ENCODE measurements around the gene CAMTA1.
"Not testable (repeated sequence)": the region's sequence is repeated elsewhere in the genome, so short reads cannot be mapped to it uniquely, and the experiment has no call there.

Gene CAMTA1

DNA sequence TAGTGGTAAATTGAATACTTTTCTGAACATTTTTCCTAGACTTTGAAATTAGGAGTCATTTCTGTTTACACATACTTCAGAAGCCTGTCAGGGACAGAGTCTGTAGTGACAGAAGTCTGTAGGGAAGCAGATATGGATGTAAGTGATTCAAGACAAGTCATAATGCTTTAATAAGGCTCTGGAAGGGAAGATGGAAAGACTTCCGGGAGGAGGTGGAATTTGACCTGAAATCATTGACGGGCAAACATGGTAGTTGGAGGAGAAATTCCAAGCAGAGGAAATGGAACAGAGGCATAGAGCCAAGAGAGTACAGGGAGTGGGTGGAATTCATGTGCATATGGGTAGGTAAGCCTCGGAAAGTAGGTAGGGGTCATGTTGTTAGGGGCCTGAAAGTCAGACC is 22.5 kb downstream of the CAMTA1 start:
- DNase-seq (ENCODE audit: low spot score): no peak

GRCh38 chr1:6809461-6809860 is 24.2 kb downstream of the CAMTA1 start:
- DNase-seq (ENCODE audit: low spot score): no peak

DNA sequence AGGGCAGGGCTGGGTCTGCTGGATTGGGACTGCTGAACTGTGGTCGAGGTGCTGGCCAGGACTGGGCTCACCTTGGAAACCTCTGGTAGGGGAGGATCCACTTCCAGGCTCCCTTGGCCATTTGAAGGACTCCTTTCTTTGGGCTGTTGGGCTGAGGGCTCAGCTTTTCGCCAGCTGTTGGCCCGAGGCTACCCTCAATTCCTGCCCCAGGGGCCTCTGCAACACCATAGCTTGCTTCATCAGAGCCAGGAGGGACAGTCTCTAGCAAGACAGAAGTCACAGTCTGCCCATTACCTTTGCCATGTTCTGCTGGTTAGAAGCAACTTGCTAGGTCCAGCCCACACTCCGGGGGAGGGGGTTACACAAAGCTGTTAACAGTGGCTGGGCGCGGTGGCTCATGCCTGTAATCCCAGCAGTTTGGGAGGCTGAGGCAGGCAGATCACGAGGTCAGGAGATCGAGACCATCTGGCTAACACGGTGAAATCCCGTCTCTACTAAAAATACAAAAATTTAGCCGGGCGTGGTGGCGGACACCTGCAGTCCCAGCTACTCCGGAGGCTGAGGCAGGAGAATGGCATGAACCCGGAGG is 25.0 kb downstream of the CAMTA1 start:
- DNase-seq (ENCODE audit: low spot score): not testable (repeated sequence)

GRCh38 chr1:6811583-6811982 is 26.3 kb downstream of the CAMTA1 start:
- no peak for DNase-seq (ENCODE audit: low spot score)

DNA sequence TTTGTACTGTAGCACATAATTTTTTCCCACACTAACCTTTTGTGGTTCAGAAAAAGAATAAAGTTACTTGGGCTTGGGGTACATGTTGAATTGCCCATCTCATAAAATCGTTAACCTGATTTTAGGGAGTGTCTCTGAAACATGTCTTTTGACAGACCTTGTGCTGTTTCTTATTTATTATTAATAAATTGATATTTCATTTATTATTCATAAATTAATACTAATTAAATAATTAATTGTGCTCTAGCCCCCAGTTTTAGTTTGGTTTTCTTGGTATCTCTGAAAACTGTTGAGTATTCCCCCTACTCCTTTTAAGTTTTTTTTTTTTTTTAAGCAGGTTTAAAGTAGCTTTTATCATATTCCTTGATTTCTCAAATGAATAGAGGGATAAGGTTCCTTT is 27.9 kb downstream of the CAMTA1 start:
- no peak for DNase-seq (ENCODE audit: low spot score)

DNA sequence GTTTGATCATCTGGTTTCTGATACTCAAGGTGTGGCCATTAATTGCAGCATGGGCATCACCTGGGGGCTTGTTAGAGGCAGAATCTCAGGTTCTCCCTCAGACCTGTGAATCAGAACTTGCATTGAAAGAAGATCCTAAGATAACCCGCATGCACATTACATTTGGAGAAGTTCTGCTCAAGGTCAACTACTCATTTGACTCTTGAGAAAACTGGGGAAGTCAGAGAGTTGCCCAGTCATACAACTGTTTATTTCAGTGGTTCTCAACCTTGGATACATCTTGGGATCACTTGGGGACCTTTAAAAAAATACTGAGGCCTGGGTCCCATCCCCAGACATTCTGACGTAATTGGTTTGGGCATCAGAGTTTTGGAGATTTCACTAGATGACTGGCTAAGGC is 30.5 kb downstream of the CAMTA1 start:
- no peak for DNase-seq (ENCODE audit: low spot score)

DNA sequence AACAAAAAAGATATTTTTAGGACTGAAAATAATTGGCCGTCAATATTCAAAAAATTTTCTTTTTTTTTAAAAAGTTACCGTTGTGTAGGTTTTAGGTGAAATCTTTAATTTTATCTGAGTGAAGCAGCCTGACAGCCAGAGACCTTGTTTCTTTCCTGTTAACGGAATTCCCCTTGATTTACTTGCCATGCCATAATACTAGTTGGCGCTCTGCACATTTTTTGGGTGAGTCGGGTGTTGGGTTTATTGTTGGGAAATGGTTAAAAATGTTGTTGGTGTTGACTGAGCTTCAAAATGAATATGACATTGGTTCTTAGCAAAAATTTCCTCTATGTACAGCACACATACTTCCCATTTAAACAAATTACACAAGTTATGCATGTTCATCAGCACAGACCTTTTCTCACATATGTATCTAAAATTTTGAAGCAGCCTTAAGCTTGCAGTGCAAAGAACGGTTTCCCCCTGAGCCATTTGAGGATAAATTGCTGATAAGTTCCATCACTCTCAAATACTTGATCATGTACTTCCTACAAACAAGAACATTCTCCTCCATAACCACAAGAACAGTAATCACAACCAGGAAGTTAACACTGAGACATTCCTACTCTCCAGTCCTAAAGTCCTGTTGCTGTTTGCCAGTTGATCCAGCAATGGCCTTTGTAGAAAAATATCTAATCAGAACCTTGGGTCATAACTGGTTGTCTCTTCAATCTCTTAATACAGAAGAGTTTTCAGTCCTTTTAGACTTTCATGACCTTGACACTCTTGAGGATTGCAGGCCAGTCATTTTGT is 34.2 kb downstream of the CAMTA1 start:
- DNase-seq (ENCODE audit: low spot score): no peak

- DNase-seq (ENCODE audit: low spot score): no peak
These were observed 35.6 kb downstream of the CAMTA1 start for GRCh38 chr1:6820899-6821298.

DNA sequence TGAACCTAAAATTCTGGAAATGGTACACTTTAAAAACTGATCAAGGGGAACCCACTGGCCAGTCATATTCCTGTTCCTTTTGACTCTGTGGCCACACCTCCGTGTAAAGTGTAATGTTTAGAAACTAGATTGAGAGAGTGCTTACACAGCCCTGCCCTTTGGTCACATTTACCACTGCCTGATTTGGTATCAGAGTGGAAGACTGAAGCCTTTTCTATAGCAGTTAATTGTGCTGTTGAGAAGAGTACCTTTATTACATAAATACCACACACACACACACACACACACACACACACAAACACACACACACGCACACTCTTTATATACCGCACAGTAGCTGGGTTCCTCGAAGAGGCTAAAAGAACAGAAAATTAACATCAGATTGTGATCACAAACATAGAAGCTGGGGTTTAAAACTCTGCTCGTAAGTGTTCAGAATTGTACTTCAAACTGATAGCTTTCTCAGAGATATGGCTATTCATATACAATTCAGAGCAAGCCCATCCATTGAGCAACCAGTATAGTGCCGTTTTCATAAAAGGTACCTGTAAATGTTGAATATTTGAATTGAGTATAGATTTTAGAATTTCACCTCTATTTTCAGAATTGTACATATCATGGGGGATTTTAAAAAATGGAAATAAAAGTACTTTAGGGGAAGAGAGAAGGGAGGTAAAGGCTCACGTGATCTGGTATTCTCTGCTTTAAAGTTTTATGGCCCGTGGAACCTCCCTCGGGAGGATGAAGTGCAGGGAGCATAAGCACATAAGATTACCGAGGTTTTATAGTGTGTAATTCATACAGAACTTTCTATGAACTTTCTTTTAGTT is 37.5 kb downstream of the CAMTA1 start:
- no peak for DNase-seq (ENCODE audit: low spot score)

GRCh38 chr1:6823793-6824192 is 38.5 kb downstream of the CAMTA1 start:
- no peak for DNase-seq (ENCODE audit: low spot score)

GRCh38 chr1:6824665-6825368 is 39.6 kb downstream of the CAMTA1 start:
- DNase-seq (ENCODE audit: low spot score): no peak

- DNase-seq (ENCODE audit: low spot score): no peak
These were observed 40.6 kb downstream of the CAMTA1 start for GRCh38 chr1:6825828-6826227.

- DNase-seq (ENCODE audit: low spot score): no peak
These were observed 41.8 kb downstream of the CAMTA1 start for GRCh38 chr1:6827079-6827478.

DNA sequence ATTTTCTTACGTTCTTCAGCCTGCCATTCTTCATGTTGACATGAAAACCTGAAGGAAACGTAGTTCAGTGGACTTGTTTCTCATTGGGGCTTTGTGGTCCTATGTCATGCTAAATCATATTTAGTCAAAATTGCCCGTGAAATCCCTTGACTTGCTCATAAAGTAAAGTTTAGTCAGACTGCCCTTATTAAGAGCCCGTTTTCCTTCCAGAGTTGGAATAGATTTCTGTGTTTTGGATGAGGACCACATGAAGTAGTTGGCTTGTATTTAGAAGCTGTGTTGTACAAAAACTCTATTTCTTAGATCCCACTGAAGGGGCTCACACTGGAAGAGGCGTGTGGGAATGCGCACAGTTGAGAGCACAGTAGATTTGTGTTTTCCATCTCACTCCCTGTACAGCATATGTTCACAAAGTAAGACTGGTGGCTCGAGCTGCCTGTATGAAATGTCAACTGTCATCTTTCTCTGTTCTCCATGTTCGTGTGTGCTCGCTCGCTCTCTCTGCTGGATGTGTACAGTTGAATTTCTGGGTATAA is 42.4 kb downstream of the CAMTA1 start:
- no peak for DNase-seq (ENCODE audit: low spot score)

- DNase-seq (ENCODE audit: low spot score): no peak
These were observed 46.1 kb downstream of the CAMTA1 start for GRCh38 chr1:6831366-6831765.

- not testable (repeated sequence) for DNase-seq (ENCODE audit: low spot score)
These were observed 46.8 kb downstream of the CAMTA1 start for GRCh38 chr1:6832006-6832405.

- no peak for DNase-seq (ENCODE audit: low spot score)
These were observed 47.4 kb downstream of the CAMTA1 start for GRCh38 chr1:6832531-6833188.

DNA sequence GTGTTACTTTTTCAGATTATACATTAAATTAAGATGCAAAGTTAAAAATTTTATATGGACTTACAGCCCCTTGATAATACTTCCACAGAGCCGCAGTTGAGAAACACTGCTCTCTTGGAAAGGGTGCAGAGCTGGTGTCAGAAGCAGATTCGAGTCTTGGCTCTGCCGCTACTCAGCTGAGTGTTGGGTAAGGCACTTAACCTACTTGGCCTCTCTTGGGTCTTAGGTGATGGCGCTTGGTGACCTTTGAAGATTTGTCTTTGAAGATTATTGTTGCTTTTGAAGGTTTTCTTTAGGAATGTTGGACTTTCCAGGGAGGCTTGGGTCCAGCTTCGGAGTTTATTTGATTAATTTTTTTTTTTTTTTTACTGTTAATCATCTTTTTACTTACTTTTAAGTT is 48.5 kb downstream of the CAMTA1 start:
- DNase-seq (ENCODE audit: low spot score): no peak

DNA sequence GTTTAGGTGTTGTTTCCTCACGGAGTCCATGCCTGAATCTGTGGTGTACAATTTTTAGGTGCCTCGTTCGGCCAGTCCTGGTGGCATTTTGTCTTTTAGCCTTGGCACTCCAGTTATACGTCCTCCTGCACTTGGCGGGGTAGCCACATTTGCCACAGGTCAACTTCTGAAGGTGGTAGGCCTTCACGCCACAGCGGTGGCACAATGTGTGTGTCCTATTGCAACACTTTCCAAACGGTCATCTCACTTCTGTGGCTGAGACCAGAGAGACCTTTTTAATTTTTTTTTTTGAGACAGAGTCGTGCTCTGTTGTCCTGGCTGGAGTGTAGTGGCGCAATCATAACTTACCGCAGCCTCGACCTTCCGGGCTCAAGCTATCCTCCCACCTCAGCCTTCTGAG is 49.1 kb downstream of the CAMTA1 start:
- DNase-seq (ENCODE audit: low spot score): no peak

GRCh38 chr1:6835139-6835538 is 49.9 kb downstream of the CAMTA1 start:
- no peak for DNase-seq (ENCODE audit: low spot score)

DNA sequence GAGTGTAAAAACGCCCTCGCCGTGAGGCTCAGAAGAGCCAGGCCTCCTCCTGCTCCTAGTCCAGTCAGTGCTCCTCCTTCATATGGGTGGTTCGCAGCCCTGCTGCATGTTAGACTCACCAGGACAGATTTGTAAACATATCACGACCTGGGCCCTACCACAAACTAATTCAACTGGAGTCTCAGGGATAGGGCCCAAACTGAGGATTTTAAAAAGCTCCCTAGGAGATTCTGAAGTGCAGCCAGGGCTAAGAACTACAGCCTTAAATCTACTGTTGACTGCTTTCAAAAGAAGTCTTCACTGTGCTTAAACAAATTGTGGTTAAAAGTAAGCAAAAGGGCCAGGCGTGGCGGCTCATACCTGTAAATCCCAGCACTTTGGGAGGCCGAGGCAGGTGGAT is 57.0 kb downstream of the CAMTA1 start:
- DNase-seq (ENCODE audit: low spot score): peak; percentile 19

GRCh38 chr1:6845786-6846185 is 60.5 kb downstream of the CAMTA1 start:
- not testable (repeated sequence) for DNase-seq (ENCODE audit: low spot score)

Data from pons (tissue), 1 donor.